Spleen (tissue), 7 donors: ENCODE results near the gene SCRN1.

ENCODE experiments used
- CTCF ChIP-seq, 11 experiments: fragments of 200-600 bp in 7 of 11; fragments of 450-650 bp in 4 of 11; sonication (generic) in 4 of 11; IDR thresholded peaks in 8 of 11; conservative IDR thresholded peaks in 3 of 11; 1 replicate in 7 of 11; 2 replicates in 4 of 11; pipeline versions ENCODE4 v1.4.0 to v1.8.0; 2016 to 2021; ENCODE audit warnings: antibody characterized with exemption in 11 of 11, inconsistent platforms in 4 of 11, mild to moderate bottlenecking in 1 of 11
- POLR2A ChIP-seq, 3 donors: fragments of 450-650 bp; IDR thresholded peaks; one replicate each; pipeline ENCODE4 v1.5.1; 2017; ENCODE audit warnings: antibody characterized with exemption in 3 of 3, mild to moderate bottlenecking in 1 of 3
- POLR2AphosphoS5 ChIP-seq, 3 donors: sonication (generic); formaldehyde crosslinking; IDR thresholded peaks; one replicate each; pipeline ENCODE4 v1.5.1; 2017; ENCODE audit warnings: antibody characterized with exemption in 3 of 3
- donor health status: DM: no; HTN: no; CAD: no; lungs with moderate emphysema.
- donor health status: DM: no; HTN: no; CAD: no.
- donor health status: DM: no; HTN: no; CAD: no.

DNA sequence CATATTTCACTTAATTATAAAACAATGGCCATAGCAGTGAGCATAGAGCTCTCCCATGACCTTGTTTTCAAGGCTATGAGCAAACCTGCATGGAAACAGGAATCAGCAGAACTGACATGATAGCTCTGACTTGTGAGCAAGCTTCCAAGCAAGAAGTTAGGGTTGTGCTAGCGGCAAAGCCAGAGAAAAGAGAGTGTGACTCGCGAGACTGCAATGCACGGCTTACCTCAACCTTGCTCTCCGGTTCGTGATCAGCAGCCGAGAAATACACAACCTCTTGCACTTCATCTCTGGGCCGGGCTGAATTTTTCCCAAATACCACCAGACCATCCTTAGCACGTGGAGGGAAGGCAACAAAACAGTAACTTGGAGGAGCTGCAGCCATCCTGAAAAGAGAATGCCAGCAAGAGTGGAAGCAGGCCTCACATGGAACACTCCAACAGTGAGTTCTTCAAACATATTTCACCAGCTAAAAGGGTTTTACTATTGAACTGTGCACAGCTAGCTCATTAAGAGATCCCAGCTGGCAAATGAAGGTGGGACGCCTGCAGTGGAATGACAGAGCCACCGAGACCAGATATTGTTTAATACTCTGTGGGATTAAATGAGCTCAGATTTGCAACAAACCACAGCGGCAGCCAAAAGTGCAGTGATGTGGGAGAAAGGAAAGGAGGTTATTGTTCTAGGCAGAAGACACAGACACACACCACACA lies 20.8 kb downstream of the SCRN1 start:
- TF ChIP-seq CTCF (IDR thresholded peaks at IDR 0.05 in 8 of 11, conservative IDR thresholded peaks at IDR 0.05 in 3 of 11) (no peak), POLR2A (IDR thresholded peaks at IDR 0.05) (no peak), POLR2AphosphoS5 (IDR thresholded peaks at IDR 0.05) (no peak)
